H1 (cell line): ENCODE results near the gene HLA-DRB1. TPM values are rescaled to one million over a fixed set of nuclear protein-coding genes. Genes with fewer than 3 reads are reported as not detected.

Experiments
- CTCF ChIA-PET: fragments of 300-600 bp; sonication (Branson Sonifier 250); formaldehyde crosslinking; loops from one replicate; lab custom pipeline; 2021; ENCODE audit not compliant: partially characterized antibody; lab: Charles Lee
- POLR2A ChIA-PET: fragments of 300-600 bp; sonication (Branson Sonifier 250); formaldehyde crosslinking; loops from one replicate; lab custom pipeline; 2021; ENCODE audit warnings: inconsistent platforms; ENCODE audit not compliant: partially characterized antibody; lab: Charles Lee
- DNase-seq, 2 experiments: peaks; one replicate each; pipeline versions ENCODE4 v3.0.0 to v3.0.0-alpha.2; 2010 to 2022; ENCODE audit warnings: low spot score in 2 of 2, low read depth in 1 of 2, mixed read lengths in 1 of 2
- FAIRE-seq: peaks from 2 replicates; lab custom pipeline; 2011; peaks lifted over from hg19 to GRCh38; lab: Jason Lieb, UNC
- H2AFZ ChIP-seq: 2 replicates; pipeline ENCODE4 v1.8.1; 2012; ENCODE audit warnings: low read length, inconsistent platforms
- H2AK5ac ChIP-seq: 2 replicates; pipeline ENCODE4 v1.6.1; 2013; ENCODE audit warnings: low read depth, low read length
- H2BK120ac ChIP-seq: replicated peaks from 2 replicates; pipeline ENCODE3; 2013; ENCODE audit warnings: low read depth, low read length, inconsistent platforms
- H2BK12ac ChIP-seq: 2 replicates; pipeline ENCODE4 v1.6.1; 2013; ENCODE audit warnings: low read depth, low read length
- H2BK15ac ChIP-seq: 2 replicates; pipeline ENCODE4 v1.6.1; 2013; ENCODE audit warnings: low read length
- H2BK20ac ChIP-seq: 2 replicates; pipeline ENCODE4 v1.6.1; 2013; ENCODE audit warnings: low read length
- H2BK5ac ChIP-seq: 2 replicates; pipeline ENCODE4 v1.6.1; 2013; ENCODE audit warnings: low read depth, low read length
- H3K14ac ChIP-seq: 2 replicates; pipeline ENCODE4 v1.6.1; 2013; ENCODE audit warnings: inconsistent platforms; ENCODE audit not compliant: insufficient read length
- H3K18ac ChIP-seq: 2 replicates; pipeline ENCODE4 v1.6.1; 2013; ENCODE audit warnings: low read length; ENCODE audit errors: extremely low read depth
- H3K23ac ChIP-seq: 2 replicates; pipeline ENCODE4 v1.6.1; 2013; ENCODE audit warnings: inconsistent platforms; ENCODE audit not compliant: insufficient read length
- H3K23me2 ChIP-seq: 2 replicates; pipeline ENCODE4 v1.6.1; 2013; ENCODE audit warnings: low read depth, low read length
- H3K27ac ChIP-seq: 2 replicates; pipeline ENCODE4 v1.6.1; 2011; ENCODE audit warnings: low read depth, low read length, inconsistent platforms
- H3K27me3 ChIP-seq, 4 experiments: replicated peaks in 1 of 4; 1 replicate in 1 of 4; 2 replicates in 3 of 4; pipeline versions ENCODE4 v1.6.1 to v1.8.1; 2011 to 2013; ENCODE audit warnings: low read length in 3 of 4, mild to moderate bottlenecking in 3 of 4, inconsistent platforms in 2 of 4, mixed read lengths in 2 of 4, moderate library complexity in 1 of 4; ENCODE audit not compliant: control insufficient read depth in 3 of 4, insufficient read depth in 3 of 4; ENCODE audit errors: extremely low read depth in 1 of 4
- H3K36me3 ChIP-seq, 4 experiments: 2 replicates each; pipeline versions ENCODE4 v1.6.1 to v1.8.1; 2011 to 2013; ENCODE audit warnings: mild to moderate bottlenecking in 4 of 4, low read length in 3 of 4, moderate library complexity in 2 of 4, control low read depth in 1 of 4, inconsistent platforms in 1 of 4; ENCODE audit not compliant: insufficient read depth in 4 of 4, control insufficient read depth in 2 of 4
- H3K4ac ChIP-seq: replicated peaks from 2 replicates; pipeline ENCODE3; 2013; ENCODE audit warnings: low read length, low read depth, mixed read lengths, inconsistent platforms; ENCODE audit not compliant: insufficient read length
- H3K4me1 ChIP-seq, 4 experiments: replicated peaks in 1 of 4; 1 replicate in 1 of 4; 2 replicates in 3 of 4; pipeline versions ENCODE4 v1.6.1 to v1.8.1; 2011 to 2013; ENCODE audit warnings: low read length in 3 of 4, inconsistent platforms in 2 of 4, mixed read lengths in 1 of 4; ENCODE audit not compliant: insufficient read depth in 4 of 4, control insufficient read depth in 3 of 4
- H3K4me2 ChIP-seq, 2 experiments: 2 replicates each; pipeline versions ENCODE4 v1.6.1 to v1.8.1; 2011 to 2013; ENCODE audit warnings: low read depth in 2 of 2, low read length in 2 of 2, control low read depth in 1 of 2, inconsistent platforms in 1 of 2, mild to moderate bottlenecking in 1 of 2; ENCODE audit not compliant: insufficient read depth in 1 of 2
- H3K4me3 ChIP-seq, 4 experiments: fragments of 200-600, 300-600 bp in 1 of 4; sonication (generic), shearing (Covaris generic), sonication (Bioruptor Twin) in 1 of 4; 2 replicates each; pipeline versions ENCODE4 v1.5.1 to v1.8.1; 2011 to 2016; ENCODE audit warnings: low read length in 4 of 4, low read depth in 3 of 4, control low read depth in 2 of 4, inconsistent platforms in 2 of 4, mild to moderate bottlenecking in 2 of 4, mixed read lengths in 1 of 4, moderate library complexity in 1 of 4; ENCODE audit not compliant: insufficient read depth in 2 of 4; ENCODE audit errors: extremely low read depth in 1 of 4
- H3K56ac ChIP-seq: replicated peaks from 2 replicates; pipeline ENCODE3; 2013; ENCODE audit warnings: low read depth, mild to moderate bottlenecking, mixed read lengths, low read length, inconsistent platforms; ENCODE audit not compliant: insufficient read length
- H3K79me1 ChIP-seq: 2 replicates; pipeline ENCODE4 v1.6.1; 2013; ENCODE audit warnings: low read depth, low read length, control low read depth
- H3K79me2 ChIP-seq, 2 experiments: 2 replicates each; pipeline versions ENCODE4 v1.6.1 to v1.8.1; 2012 to 2013; ENCODE audit warnings: low read length in 2 of 2, mild to moderate bottlenecking in 2 of 2, inconsistent platforms in 1 of 2; ENCODE audit not compliant: insufficient read depth in 2 of 2, control insufficient read depth in 1 of 2
- H3K9ac ChIP-seq, 4 experiments: replicated peaks in 1 of 4; 1 replicate in 1 of 4; 2 replicates in 3 of 4; pipeline versions ENCODE4 v1.6.1 to v1.8.1; 2011 to 2013; ENCODE audit warnings: low read depth in 3 of 4, low read length in 3 of 4, control low read depth in 2 of 4, mild to moderate bottlenecking in 2 of 4, moderate library complexity in 2 of 4, inconsistent platforms in 1 of 4; ENCODE audit errors: extremely low read depth in 1 of 4
- H3K9me3 ChIP-seq, 2 experiments: 2 replicates each; pipeline versions ENCODE4 v1.6.1 to v1.8.1; 2012 to 2013; ENCODE audit warnings: mild to moderate bottlenecking in 2 of 2, moderate library complexity in 2 of 2, control low read depth in 1 of 2, inconsistent platforms in 1 of 2, low read depth in 1 of 2, low read length in 1 of 2, mixed read lengths in 1 of 2; ENCODE audit not compliant: insufficient read depth in 2 of 2
- H4K20me1 ChIP-seq, 2 experiments: replicated peaks in 1 of 2; 2 replicates each; pipeline versions ENCODE3 to v1.8.1; 2011 to 2013; ENCODE audit warnings: inconsistent platforms in 2 of 2, low read length in 2 of 2, mild to moderate bottlenecking in 1 of 2; ENCODE audit not compliant: insufficient read depth in 2 of 2, control insufficient read depth in 1 of 2
- H4K5ac ChIP-seq: 2 replicates; pipeline ENCODE4 v1.6.1; 2013; ENCODE audit warnings: low read length, low read depth, mixed read lengths, inconsistent platforms; ENCODE audit not compliant: insufficient read length
- H4K8ac ChIP-seq: 2 replicates; pipeline ENCODE4 v1.8.0; 2013; ENCODE audit warnings: mild to moderate bottlenecking, moderate library complexity, low read length, inconsistent platforms; ENCODE audit not compliant: insufficient read depth; ENCODE audit errors: extremely low read depth
- H4K91ac ChIP-seq: replicated peaks from 2 replicates; pipeline ENCODE3; 2013; ENCODE audit warnings: low read length, mixed read lengths, inconsistent platforms; ENCODE audit not compliant: insufficient read length
- ASH2L ChIP-seq: fragments of 200-600, 300-600 bp; sonication (generic); IDR thresholded peaks from one replicate; pipeline ENCODE4 v1.7.1; 2017; ENCODE audit warnings: low read length
- CTBP2 ChIP-seq: IDR thresholded peaks from 2 replicates; pipeline ENCODE4 v1.7.0; 2011; ENCODE audit warnings: borderline replicate concordance, mild to moderate bottlenecking, moderate library complexity, mixed read lengths, low read length; ENCODE audit not compliant: insufficient read depth, insufficient read length
- HDAC2 ChIP-seq, 2 experiments: fragments of 300-600 bp in 1 of 2; sonication (generic) in 1 of 2; IDR thresholded peaks; 2 replicates each; pipeline ENCODE4 v1.6.1; 2011 to 2012; ENCODE audit warnings: low read depth in 2 of 2, low read length in 2 of 2, mild to moderate bottlenecking in 2 of 2, moderate library complexity in 2 of 2, borderline replicate concordance in 1 of 2, inconsistent platforms in 1 of 2
- HDAC6 ChIP-seq: IDR thresholded peaks from one replicate; pipeline ENCODE4 v1.7.1; 2012; ENCODE audit warnings: low read depth, mild to moderate bottlenecking, inconsistent platforms, low read length, moderate library complexity
- KDM1A ChIP-seq: fragments of 200-600, 300-600 bp; sonication (generic); IDR thresholded peaks from 2 replicates; pipeline ENCODE4 v1.7.1; 2016; ENCODE audit warnings: mild to moderate bottlenecking, low read length, borderline replicate concordance
- KDM5A ChIP-seq: fragments of 200-600 bp; IDR thresholded peaks from 2 replicates; pipeline ENCODE4 v1.7.1; 2012; ENCODE audit warnings: mild to moderate bottlenecking, low read length, inconsistent platforms, mixed read lengths
- SP1 ChIP-seq: IDR thresholded peaks from 2 replicates; pipeline ENCODE4 v1.6.1; 2011; ENCODE audit warnings: low read depth, low read length
- SP4 ChIP-seq: IDR thresholded peaks from 2 replicates; pipeline ENCODE4 v1.6.1; 2012; ENCODE audit warnings: low read length, inconsistent platforms
- TAF7 ChIP-seq: optimal IDR thresholded peaks from 2 replicates; pipeline ENCODE3; 2011; ENCODE audit warnings: low read depth, mild to moderate bottlenecking, inconsistent platforms, low read length, moderate library complexity, borderline replicate concordance
- TBP ChIP-seq: IDR thresholded peaks from 2 replicates; pipeline ENCODE4 v1.6.1; 2011; ENCODE audit warnings: low read depth, low read length, improper control_type of control experiment
- TCF12 ChIP-seq: IDR thresholded peaks from 2 replicates; pipeline ENCODE4 v1.6.1; 2011; ENCODE audit warnings: low read depth, mild to moderate bottlenecking, low read length
- WGBS, 2 experiments: shearing (Covaris generic) in 1 of 2; methylation state at CpG; one replicate each; pipeline versions ENCODE4 v1.1.6 to v1.1.7; 2013 to 2015; ENCODE audit warnings: low lambda C conversion rate in 2 of 2, mixed read lengths in 2 of 2, inconsistent platforms in 1 of 2, low coverage in 1 of 2, missing lambda C conversion rate in 1 of 2; ENCODE audit not compliant: insufficient replicate concordance in 2 of 2, insufficient coverage in 1 of 2, insufficient read length in 1 of 2; ENCODE audit errors: extremely low coverage in 1 of 2, missing lambda C conversion rate in 1 of 2; 5-methylcytosine and 5-hydroxymethylcytosine counted together
- polyA plus RNA-seq, 7 experiments: library from polyadenylated mRNA; depleted of rRNA in 3 of 7; stranded (reverse) in 5 of 7; unstranded in 2 of 7; fragments of >200 nt in 5 of 7; fragments of 200-250 nt in 2 of 7; gene quantifications; 1 replicate in 5 of 7; 2 replicates in 1 of 7; 4 replicates in 1 of 7; pipeline versions ENCODE4 v1.2.1 to v1.2.3, GENCODE V29; 2011 to 2013; ENCODE audit warnings: missing spikeins in 2 of 7, mixed read lengths in 2 of 7
- total RNA-seq: library from RNA; stranded (reverse); fragmentation: NEBNext Ultra II Directional; extraction: Animal tissue kit (Norgen Biotek cat#: 25700); gene quantifications from 2 replicates; pipeline ENCODE4 v1.2.1, GENCODE V29; 2021

HLA-DRB1 gene
- total and polyA plus RNA-seq, 2 of the 8 experiments (the other 6 are each of a cell fraction or from before 2014, with no cell fraction given): 6.7 to 7.5 TPM

DNA sequence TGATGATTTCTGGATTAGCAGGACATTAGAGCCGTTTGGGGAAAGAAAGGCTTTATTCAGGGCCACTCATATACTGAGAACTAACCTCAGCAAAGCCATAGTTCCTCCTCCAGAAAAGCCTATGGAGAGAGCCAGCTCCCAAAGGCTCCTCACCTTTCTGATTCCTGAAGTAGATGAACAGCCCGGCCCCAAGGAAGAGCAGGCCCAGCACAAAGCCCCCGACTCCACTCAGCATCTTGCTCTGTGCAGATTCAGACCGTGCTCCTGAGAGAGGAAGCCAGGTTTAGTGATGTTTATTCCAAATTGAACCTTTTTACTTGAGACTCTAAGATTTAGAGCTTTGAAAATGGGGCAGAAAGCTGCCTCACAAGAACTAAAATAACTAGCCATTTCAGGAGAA is 9.1 kb downstream of the HLA-DRB1 start:
- H4K91ac ChIP-seq: no peak overlapping the region
- no peak overlapping the region for H4K5ac ChIP-seq
- H4K8ac ChIP-seq: no peak overlapping the region
- H3K4me1 ChIP-seq: no peaks in the 10 kb centered on the region
- H3K14ac ChIP-seq: no peak overlapping the region
- no peaks in the 10 kb centered on the region for H4K20me1 ChIP-seq
- TF ChIP-seq KDM1A (no peak), CTBP2 (no peak), ASH2L (no peak), SP4 (no peak), HDAC2 (IDR thresholded peaks at IDR 0.05; ENCODE audit: borderline replicate concordance in 1 of 2, low read depth in 2 of 2, low read length in 2 of 2) (no peak), KDM5A (no peak), TCF12 (no peak), TAF7 (no peak), SP1 (no peak), TBP (no peak), HDAC6 (no peak)
- TF ChIP-seq, all 59 proteins: peak for 0
- H3K79me1 ChIP-seq: no peaks in the 10 kb centered on the region
- H3K9ac ChIP-seq: no peak overlapping the region
- WGBS, 2 experiments: 88% methylated on average over 4 of the region's 4 CpGs; no CpG with 5 or more reads in 1 of the 2 experiments
- H2BK5ac ChIP-seq: no peak overlapping the region
- no peaks in the 10 kb centered on the region for H3K9me3 ChIP-seq
- H3K23ac ChIP-seq: no peak overlapping the region
- H2AK5ac ChIP-seq: no peak overlapping the region
- no peaks in the 10 kb centered on the region for H3K27me3 ChIP-seq
- no peak overlapping the region for H3K4ac ChIP-seq
- H3K23me2 ChIP-seq: no peaks in the 10 kb centered on the region
- no peak overlapping the region for H3K4me3 ChIP-seq
- H3K4me2 ChIP-seq: no peak overlapping the region
- H3K79me2 ChIP-seq: no peaks in the 10 kb centered on the region
- DNase-seq (no peak), FAIRE-seq (no peak)
- H2BK12ac ChIP-seq: no peak overlapping the region
- no peak overlapping the region for H3K18ac ChIP-seq
- no peak overlapping the region for H2AFZ ChIP-seq
- no peak overlapping the region for H3K27ac ChIP-seq
- no peaks in the 10 kb centered on the region for H3K36me3 ChIP-seq
- ChIA-PET CTCF (no interaction called here), POLR2A (no interaction called here)
- no peak overlapping the region for H3K56ac ChIP-seq
- no peak overlapping the region for H2BK15ac ChIP-seq
- no peak overlapping the region for H2BK120ac ChIP-seq
- H2BK20ac ChIP-seq: no peak overlapping the region
